PC-3 (cell line): ENCODE data around the gene TSPO.

Experiments
- EZH2 ChIP-seq: fragments of 300-600 bp; sonication (generic); IDR thresholded peaks from one replicate; pipeline ENCODE4 v1.6.1; 2017; ENCODE audit warnings: antibody characterized with exemption, mild to moderate bottlenecking, low read length; ENCODE audit not compliant: unreplicated experiment
- EZH2phosphoT487 ChIP-seq: fragments of 300-600 bp; sonication (generic); IDR thresholded peaks from 2 replicates; pipeline ENCODE4 v1.6.1; 2018; ENCODE audit warnings: mild to moderate bottlenecking, antibody characterized with exemption, low read length, borderline replicate concordance
- TF ChIP-seq, protein P1 (sequence below): fragments of 300-600 bp; sonication (generic); conservative IDR thresholded peaks from 2 replicates; pipeline ENCODE4 v1.5.1; 2017; ENCODE audit warnings: antibody characterized with exemption, low read depth, mild to moderate bottlenecking, low read length

DNA sequence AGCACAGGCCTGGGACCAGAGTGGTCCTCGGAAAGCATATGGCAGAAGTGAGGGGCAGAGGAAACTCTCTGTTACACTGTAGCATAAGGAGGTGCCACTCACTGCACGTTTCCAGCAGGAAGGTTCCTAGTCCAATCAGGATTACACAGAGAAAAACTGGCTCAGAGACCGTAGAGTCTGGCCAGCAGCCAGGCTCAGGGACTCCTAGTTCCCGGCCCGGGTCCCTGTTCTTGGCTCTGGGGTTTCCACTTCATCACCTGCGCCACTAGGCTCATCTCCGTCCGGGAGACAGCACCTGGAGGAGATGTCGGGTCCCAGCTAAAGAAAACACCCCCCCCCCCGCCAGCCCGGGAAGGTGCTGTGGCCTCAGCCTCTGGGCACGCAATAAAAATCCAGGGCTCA, 34.5 kb downstream of the TSPO start:
- TF ChIP-seq, protein P1, sequence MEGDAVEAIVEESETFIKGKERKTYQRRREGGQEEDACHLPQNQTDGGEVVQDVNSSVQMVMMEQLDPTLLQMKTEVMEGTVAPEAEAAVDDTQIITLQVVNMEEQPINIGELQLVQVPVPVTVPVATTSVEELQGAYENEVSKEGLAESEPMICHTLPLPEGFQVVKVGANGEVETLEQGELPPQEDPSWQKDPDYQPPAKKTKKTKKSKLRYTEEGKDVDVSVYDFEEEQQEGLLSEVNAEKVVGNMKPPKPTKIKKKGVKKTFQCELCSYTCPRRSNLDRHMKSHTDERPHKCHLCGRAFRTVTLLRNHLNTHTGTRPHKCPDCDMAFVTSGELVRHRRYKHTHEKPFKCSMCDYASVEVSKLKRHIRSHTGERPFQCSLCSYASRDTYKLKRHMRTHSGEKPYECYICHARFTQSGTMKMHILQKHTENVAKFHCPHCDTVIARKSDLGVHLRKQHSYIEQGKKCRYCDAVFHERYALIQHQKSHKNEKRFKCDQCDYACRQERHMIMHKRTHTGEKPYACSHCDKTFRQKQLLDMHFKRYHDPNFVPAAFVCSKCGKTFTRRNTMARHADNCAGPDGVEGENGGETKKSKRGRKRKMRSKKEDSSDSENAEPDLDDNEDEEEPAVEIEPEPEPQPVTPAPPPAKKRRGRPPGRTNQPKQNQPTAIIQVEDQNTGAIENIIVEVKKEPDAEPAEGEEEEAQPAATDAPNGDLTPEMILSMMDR = no peak
- TF ChIP-seq EZH2 (no peak), EZH2phosphoT487 (no peak)
